C4-2B (cell line): ENCODE results near the gene SLC25A51.

Experiments used
- H3K27ac ChIP-seq: fragments of 450-650 bp; 2 replicates; pipeline ENCODE4 v1.5.1; 2017
- ZFX ChIP-seq: fragments of 450-650 bp; IDR thresholded peaks from 2 replicates; pipeline ENCODE4 v1.6.1; 2017
- TF ChIP-seq, protein P1 (sequence below): fragments of 450-650 bp; conservative IDR thresholded peaks from 2 replicates; pipeline ENCODE4 v1.5.1; 2017; ENCODE audit warnings: mild to moderate bottlenecking

The SLC25A51 gene

DNA sequence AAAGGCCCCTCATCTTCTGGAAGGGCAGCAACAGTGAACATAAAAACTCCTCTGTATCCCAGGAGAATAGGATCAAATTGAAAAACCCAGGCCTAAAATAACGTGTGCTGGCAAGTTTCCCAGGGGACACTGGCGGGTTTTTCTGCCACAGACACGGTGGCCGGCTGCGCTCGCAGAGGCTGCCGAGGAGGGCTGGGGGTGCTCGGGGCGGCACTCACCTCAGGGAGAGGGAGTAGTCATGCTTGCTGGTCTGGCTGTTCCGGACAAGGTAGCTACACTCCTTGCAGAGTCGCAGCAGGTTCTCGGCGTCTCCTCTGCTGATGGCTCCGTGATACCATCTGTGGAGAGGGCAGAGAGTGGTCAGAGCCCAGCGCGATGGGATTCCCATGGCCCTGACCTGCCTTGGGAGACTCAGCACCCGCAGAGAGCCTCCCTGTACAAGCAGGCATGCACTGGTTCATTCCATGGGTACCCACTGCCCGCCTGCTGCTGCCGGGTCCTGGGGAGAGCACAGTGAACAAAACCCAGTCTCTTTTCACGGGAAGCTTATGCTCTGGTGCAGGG is 44.6 kb upstream of the SLC25A51 start:
- no peak overlapping the region for H3K27ac ChIP-seq
- TF ChIP-seq ZFX, result no peak
- TF ChIP-seq, protein P1, sequence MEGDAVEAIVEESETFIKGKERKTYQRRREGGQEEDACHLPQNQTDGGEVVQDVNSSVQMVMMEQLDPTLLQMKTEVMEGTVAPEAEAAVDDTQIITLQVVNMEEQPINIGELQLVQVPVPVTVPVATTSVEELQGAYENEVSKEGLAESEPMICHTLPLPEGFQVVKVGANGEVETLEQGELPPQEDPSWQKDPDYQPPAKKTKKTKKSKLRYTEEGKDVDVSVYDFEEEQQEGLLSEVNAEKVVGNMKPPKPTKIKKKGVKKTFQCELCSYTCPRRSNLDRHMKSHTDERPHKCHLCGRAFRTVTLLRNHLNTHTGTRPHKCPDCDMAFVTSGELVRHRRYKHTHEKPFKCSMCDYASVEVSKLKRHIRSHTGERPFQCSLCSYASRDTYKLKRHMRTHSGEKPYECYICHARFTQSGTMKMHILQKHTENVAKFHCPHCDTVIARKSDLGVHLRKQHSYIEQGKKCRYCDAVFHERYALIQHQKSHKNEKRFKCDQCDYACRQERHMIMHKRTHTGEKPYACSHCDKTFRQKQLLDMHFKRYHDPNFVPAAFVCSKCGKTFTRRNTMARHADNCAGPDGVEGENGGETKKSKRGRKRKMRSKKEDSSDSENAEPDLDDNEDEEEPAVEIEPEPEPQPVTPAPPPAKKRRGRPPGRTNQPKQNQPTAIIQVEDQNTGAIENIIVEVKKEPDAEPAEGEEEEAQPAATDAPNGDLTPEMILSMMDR, result no peak

- no peak overlapping the region for H3K27ac ChIP-seq
- TF ChIP-seq, protein P1, result no peak
- no peak for TF ChIP-seq ZFX
Observed at GRCh38 chr9:37947977-37948376, 44.0 kb upstream of the SLC25A51 start.

DNA sequence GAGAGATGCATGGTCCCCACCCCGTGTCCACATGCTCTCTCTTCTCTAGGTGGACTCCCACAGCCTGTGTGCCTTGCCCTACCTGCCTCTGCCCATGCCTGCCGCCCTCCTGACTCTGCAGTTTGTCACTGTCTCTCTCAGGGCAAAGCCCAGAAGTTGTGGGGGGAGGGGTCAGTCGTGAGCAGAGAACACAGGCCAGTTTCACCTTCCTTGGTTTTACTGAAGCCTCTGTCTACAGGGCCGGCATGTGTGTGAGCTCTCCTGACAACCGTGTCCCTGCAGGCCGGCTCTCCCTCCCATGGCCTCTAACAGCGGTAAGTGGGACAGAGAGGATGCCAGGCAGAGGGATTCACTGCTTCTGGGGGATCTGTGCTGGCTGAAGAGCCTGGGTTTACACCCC is 43.5 kb upstream of the SLC25A51 start:
- TF ChIP-seq, protein P1, result no peak
- TF ChIP-seq ZFX, result no peak
- no peak overlapping the region for H3K27ac ChIP-seq

DNA sequence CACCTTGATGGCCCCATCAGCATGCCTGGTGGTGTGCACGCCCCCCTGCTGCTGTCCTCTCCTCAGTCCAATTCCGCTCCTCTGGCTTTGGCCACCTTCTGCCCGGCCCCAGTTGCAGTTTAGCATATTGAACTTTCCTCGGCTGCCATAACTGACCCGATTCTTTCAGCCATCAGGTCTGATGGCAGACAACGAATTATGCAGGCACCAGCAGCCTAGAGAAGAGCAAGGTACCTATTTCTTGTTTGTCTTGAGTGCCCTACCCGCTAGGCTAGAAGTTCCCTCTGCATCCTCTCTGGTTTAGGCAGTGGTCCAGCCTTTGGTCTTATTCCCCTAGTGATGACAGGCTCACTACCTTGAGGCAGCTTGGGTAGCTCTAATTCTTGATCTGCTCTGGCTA is 43.0 kb upstream of the SLC25A51 start:
- H3K27ac ChIP-seq, result no peak overlapping the region
- no peak for TF ChIP-seq ZFX
- TF ChIP-seq, protein P1, result no peak

DNA sequence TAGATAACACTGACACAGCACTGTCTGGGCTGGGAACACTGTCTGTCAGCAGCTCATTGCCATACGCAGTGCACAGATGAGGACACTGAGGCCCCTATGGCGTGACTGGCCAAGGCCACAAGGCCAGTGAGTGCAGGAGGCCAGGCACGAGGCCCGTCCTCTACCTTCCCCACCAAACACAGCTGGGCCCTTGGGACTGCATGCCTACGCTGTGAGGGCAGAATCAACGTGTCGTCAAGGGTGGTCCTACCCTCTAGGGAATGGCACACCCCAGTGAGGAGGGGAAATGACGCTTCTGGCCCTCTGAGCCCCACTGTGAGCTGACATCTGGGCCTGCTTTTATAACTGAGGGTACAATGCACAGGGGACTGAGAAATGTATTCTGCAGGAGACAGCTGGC is 42.1 kb upstream of the SLC25A51 start:
- TF ChIP-seq, protein P1, result no peak
- no peak for TF ChIP-seq ZFX
- H3K27ac ChIP-seq, result no peak overlapping the region

DNA sequence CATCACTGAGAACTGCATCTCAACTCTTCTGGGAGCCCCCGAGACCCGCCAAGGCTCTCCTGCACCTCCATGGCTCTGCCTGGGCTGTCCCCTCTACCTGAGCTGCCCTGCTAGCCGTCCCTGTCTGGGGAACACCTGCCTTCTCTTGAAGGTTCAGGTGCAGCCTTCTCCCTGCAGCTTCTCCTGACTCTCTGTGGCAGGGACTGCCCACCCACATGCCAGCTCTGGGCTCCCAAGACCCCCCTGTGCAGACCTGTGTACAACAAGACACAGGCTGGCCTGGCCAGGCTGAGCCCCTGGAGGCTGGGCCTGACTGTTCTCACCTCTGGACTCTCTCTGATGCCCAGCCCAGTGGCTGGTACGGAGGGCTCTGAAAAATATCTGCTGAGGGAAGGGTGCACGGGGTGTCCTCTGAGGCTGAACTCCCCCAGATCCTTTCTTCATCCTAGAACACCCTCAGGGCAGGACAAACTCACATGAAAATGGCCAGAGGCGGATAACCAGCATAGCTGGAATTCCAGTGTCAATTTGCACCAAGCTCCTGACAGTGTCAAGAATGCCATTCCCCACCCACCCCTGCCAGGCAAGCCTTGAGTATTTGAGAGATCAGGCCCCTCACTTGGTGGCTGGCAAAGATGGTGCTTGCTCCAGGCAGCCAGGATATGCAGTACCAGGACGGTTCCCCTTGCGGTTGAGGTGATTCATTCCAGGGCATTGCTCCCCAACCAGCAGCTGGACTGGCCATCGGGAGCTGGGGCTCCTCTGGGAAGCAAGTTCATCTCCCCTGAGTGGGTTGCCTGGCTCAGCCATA is 40.9 kb upstream of the SLC25A51 start:
- TF ChIP-seq, protein P1, result no peak
- no peak for TF ChIP-seq ZFX
- no peak overlapping the region for H3K27ac ChIP-seq

GRCh38 chr9:37944266-37944650 is 40.3 kb upstream of the SLC25A51 start:
- no peak overlapping the region for H3K27ac ChIP-seq
- no peak for TF ChIP-seq ZFX
- TF ChIP-seq, protein P1, result no peak
